ENCODE measurements around the gene STAT1.

DNA sequence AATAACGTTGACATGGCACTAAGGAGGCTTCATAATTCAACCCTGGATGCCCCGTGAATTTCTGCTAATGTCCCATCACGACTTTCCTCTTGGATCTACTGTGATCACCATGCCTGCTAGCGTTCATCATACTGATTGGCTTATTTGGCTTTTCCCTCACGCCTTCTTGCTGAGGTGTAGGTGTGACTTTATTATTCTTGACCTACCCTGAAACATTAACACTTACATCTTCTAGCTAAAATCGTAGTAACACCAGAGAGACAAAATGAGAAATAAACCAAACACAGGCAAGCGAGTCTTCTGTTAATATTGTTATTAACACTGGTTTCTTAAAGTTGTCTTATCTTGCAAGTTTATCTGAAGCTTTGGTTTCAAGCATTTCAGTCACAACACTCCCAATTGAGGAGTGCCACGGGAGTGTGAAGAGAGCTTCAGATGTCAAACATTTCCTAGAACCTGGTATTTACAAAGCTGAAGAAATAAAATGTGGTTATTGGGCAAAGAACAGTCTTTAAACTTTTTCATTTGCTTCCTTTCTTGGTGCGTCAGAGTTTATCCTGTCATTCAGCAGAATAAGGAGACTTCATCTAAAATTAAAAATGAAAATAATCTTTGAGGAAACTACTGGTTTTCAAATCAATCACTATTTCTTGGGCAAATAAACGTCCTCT is 15.4 kb upstream of the STAT1 start:
- TF ChIP-seq, protein P1, sequence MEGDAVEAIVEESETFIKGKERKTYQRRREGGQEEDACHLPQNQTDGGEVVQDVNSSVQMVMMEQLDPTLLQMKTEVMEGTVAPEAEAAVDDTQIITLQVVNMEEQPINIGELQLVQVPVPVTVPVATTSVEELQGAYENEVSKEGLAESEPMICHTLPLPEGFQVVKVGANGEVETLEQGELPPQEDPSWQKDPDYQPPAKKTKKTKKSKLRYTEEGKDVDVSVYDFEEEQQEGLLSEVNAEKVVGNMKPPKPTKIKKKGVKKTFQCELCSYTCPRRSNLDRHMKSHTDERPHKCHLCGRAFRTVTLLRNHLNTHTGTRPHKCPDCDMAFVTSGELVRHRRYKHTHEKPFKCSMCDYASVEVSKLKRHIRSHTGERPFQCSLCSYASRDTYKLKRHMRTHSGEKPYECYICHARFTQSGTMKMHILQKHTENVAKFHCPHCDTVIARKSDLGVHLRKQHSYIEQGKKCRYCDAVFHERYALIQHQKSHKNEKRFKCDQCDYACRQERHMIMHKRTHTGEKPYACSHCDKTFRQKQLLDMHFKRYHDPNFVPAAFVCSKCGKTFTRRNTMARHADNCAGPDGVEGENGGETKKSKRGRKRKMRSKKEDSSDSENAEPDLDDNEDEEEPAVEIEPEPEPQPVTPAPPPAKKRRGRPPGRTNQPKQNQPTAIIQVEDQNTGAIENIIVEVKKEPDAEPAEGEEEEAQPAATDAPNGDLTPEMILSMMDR (tag by site-specific recombination; IDR thresholded peaks at IDR 0.05) = no peak
- TF ChIP-seq, protein P2, sequence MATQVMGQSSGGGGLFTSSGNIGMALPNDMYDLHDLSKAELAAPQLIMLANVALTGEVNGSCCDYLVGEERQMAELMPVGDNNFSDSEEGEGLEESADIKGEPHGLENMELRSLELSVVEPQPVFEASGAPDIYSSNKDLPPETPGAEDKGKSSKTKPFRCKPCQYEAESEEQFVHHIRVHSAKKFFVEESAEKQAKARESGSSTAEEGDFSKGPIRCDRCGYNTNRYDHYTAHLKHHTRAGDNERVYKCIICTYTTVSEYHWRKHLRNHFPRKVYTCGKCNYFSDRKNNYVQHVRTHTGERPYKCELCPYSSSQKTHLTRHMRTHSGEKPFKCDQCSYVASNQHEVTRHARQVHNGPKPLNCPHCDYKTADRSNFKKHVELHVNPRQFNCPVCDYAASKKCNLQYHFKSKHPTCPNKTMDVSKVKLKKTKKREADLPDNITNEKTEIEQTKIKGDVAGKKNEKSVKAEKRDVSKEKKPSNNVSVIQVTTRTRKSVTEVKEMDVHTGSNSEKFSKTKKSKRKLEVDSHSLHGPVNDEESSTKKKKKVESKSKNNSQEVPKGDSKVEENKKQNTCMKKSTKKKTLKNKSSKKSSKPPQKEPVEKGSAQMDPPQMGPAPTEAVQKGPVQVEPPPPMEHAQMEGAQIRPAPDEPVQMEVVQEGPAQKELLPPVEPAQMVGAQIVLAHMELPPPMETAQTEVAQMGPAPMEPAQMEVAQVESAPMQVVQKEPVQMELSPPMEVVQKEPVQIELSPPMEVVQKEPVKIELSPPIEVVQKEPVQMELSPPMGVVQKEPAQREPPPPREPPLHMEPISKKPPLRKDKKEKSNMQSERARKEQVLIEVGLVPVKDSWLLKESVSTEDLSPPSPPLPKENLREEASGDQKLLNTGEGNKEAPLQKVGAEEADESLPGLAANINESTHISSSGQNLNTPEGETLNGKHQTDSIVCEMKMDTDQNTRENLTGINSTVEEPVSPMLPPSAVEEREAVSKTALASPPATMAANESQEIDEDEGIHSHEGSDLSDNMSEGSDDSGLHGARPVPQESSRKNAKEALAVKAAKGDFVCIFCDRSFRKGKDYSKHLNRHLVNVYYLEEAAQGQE (tag by site-specific recombination; IDR thresholded peaks at IDR 0.05) = no peak
- no peak for TF ChIP-seq ZNF629 (tag by site-specific recombination; IDR thresholded peaks at IDR 0.05)
- TF ChIP-seq, protein P3, sequence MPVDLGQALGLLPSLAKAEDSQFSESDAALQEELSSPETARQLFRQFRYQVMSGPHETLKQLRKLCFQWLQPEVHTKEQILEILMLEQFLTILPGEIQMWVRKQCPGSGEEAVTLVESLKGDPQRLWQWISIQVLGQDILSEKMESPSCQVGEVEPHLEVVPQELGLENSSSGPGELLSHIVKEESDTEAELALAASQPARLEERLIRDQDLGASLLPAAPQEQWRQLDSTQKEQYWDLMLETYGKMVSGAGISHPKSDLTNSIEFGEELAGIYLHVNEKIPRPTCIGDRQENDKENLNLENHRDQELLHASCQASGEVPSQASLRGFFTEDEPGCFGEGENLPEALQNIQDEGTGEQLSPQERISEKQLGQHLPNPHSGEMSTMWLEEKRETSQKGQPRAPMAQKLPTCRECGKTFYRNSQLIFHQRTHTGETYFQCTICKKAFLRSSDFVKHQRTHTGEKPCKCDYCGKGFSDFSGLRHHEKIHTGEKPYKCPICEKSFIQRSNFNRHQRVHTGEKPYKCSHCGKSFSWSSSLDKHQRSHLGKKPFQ (tag by site-specific recombination; IDR thresholded peaks at IDR 0.05) = no peak
- TF ChIP-seq, protein P4, sequence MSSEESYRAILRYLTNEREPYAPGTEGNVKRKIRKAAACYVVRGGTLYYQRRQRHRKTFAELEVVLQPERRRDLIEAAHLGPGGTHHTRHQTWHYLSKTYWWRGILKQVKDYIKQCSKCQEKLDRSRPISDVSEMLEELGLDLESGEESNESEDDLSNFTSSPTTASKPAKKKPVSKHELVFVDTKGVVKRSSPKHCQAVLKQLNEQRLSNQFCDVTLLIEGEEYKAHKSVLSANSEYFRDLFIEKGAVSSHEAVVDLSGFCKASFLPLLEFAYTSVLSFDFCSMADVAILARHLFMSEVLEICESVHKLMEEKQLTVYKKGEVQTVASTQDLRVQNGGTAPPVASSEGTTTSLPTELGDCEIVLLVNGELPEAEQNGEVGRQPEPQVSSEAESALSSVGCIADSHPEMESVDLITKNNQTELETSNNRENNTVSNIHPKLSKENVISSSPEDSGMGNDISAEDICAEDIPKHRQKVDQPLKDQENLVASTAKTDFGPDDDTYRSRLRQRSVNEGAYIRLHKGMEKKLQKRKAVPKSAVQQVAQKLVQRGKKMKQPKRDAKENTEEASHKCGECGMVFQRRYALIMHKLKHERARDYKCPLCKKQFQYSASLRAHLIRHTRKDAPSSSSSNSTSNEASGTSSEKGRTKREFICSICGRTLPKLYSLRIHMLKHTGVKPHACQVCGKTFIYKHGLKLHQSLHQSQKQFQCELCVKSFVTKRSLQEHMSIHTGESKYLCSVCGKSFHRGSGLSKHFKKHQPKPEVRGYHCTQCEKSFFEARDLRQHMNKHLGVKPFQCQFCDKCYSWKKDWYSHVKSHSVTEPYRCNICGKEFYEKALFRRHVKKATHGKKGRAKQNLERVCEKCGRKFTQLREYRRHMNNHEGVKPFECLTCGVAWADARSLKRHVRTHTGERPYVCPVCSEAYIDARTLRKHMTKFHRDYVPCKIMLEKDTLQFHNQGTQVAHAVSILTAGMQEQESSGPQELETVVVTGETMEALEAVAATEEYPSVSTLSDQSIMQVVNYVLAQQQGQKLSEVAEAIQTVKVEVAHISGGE (tag by site-specific recombination; conservative IDR thresholded peaks at IDR 0.05; ENCODE audit: low read depth) = no peak
- TF ChIP-seq ZNF133 (tag by site-specific recombination; IDR thresholded peaks at IDR 0.05) = no peak
- TF ChIP-seq, protein P5, sequence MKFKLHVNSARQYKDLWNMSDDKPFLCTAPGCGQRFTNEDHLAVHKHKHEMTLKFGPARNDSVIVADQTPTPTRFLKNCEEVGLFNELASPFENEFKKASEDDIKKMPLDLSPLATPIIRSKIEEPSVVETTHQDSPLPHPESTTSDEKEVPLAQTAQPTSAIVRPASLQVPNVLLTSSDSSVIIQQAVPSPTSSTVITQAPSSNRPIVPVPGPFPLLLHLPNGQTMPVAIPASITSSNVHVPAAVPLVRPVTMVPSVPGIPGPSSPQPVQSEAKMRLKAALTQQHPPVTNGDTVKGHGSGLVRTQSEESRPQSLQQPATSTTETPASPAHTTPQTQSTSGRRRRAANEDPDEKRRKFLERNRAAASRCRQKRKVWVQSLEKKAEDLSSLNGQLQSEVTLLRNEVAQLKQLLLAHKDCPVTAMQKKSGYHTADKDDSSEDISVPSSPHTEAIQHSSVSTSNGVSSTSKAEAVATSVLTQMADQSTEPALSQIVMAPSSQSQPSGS (tag by site-specific recombination; IDR thresholded peaks at IDR 0.05; ENCODE audit: low read depth) = no peak
- TF ChIP-seq ZNF24 (tag by site-specific recombination; IDR thresholded peaks at IDR 0.05) = no peak
- no peak for TF ChIP-seq MEIS1 (CRISPR knock-in tag; IDR thresholded peaks at IDR 0.05; ENCODE audit: borderline replicate concordance)
- no peak for TF ChIP-seq ZNF561 (tag by site-specific recombination; IDR thresholded peaks at IDR 0.05; ENCODE audit: borderline replicate concordance)
- TF ChIP-seq, protein P6, sequence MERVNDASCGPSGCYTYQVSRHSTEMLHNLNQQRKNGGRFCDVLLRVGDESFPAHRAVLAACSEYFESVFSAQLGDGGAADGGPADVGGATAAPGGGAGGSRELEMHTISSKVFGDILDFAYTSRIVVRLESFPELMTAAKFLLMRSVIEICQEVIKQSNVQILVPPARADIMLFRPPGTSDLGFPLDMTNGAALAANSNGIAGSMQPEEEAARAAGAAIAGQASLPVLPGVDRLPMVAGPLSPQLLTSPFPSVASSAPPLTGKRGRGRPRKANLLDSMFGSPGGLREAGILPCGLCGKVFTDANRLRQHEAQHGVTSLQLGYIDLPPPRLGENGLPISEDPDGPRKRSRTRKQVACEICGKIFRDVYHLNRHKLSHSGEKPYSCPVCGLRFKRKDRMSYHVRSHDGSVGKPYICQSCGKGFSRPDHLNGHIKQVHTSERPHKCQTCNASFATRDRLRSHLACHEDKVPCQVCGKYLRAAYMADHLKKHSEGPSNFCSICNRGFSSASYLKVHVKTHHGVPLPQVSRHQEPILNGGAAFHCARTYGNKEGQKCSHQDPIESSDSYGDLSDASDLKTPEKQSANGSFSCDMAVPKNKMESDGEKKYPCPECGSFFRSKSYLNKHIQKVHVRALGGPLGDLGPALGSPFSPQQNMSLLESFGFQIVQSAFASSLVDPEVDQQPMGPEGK (tag by site-specific recombination; IDR thresholded peaks at IDR 0.05) = no peak
- TF ChIP-seq ZNF239 (tag by site-specific recombination; IDR thresholded peaks at IDR 0.05) = no peak
- TF ChIP-seq, protein P7, sequence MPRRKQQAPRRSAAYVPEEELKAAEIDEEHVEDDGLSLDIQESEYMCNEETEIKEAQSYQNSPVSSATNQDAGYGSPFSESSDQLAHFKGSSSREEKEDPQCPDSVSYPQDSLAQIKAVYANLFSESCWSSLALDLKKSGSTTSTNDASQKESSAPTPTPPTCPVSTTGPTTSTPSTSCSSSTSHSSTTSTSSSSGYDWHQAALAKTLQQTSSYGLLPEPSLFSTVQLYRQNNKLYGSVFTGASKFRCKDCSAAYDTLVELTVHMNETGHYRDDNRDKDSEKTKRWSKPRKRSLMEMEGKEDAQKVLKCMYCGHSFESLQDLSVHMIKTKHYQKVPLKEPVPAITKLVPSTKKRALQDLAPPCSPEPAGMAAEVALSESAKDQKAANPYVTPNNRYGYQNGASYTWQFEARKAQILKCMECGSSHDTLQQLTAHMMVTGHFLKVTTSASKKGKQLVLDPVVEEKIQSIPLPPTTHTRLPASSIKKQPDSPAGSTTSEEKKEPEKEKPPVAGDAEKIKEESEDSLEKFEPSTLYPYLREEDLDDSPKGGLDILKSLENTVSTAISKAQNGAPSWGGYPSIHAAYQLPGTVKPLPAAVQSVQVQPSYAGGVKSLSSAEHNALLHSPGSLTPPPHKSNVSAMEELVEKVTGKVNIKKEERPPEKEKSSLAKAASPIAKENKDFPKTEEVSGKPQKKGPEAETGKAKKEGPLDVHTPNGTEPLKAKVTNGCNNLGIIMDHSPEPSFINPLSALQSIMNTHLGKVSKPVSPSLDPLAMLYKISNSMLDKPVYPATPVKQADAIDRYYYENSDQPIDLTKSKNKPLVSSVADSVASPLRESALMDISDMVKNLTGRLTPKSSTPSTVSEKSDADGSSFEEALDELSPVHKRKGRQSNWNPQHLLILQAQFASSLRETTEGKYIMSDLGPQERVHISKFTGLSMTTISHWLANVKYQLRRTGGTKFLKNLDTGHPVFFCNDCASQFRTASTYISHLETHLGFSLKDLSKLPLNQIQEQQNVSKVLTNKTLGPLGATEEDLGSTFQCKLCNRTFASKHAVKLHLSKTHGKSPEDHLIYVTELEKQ (tag by site-specific recombination; IDR thresholded peaks at IDR 0.05; ENCODE audit: borderline replicate concordance) = no peak
- TF ChIP-seq ZNF23 (tag by site-specific recombination; IDR thresholded peaks at IDR 0.05; ENCODE audit: borderline replicate concordance) = no peak

Data from HEK293 (cell line).